NCI-H526 (cell line): ENCODE measurements around the gene TACC2.
A peak's percentile ranks its signal among the peaks of the same experiment; 100 is the strongest.

Experiments
- DNase-seq, 2 experiments: peaks; one replicate each; lab custom pipeline; 2025; lab: John Stamatoyannopoulos, UW

Gene TACC2

GRCh38 chr10:122293961-122294380, 305.0 kb downstream of the TACC2 start:
- DNase-seq, result no peak

DNA sequence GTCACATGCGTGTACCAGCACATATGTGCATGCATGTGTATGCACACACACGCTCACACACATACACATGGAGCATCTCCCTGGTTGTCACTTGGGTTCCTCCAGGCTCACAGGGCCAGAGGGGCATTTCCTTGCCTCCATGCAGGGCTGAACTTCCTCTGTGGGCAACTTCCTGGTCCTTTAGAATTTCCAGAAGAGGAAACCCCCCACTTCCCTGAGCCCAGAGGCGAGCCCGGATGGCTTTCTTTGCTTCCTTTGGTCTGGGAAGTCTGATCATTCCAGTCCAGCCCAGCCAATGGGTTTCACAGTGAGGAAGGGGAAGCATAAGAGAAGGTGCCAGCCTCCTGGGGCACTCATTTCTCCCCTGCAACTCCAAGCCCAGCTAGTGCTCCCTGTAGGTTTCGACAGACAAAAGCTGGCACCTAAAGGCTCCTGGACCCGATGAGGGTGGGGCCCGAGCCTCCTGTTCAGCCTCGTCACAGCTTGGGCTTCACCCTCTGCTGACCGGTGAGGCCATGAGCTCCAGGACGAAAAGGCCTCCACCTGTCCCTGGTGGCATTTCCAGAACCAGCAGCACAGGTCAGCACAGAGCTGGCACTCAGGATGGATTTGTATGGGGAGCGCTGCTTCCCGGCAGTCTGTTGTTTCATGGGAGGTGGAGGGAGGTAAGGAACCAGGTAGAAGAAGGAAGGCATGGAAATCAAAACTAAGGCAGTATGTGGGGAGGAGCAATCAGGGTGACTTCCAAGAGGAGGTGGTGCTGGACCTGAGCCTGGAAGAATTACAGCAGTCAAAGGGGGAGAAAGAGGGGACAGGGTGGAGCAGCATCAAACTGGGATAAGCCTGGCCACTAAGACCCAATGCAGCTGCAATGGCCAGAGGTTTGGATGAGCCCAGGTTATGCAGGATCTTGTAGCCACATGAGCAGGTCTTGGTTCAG, 305.8 kb downstream of the TACC2 start:
- no peak for DNase-seq

DNA sequence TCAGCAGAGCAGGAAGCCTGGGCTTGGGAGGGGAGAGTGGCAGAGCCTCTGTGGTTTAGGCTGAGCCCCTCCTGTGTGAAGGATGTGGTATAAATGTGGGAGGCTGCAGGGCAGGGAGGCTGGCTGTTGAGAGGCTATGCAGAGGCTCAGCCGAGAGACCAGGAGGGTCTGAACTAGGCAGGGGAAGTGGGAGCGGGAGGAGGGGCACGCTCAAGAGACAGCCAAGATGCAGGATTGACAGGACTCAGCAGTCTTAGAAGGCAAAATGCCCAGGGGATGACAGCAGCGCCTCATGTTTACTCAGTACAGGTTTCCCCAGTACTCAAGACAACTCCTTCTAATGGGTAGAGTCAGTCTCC, 306.5 kb downstream of the TACC2 start:
- no peak for DNase-seq

DNA sequence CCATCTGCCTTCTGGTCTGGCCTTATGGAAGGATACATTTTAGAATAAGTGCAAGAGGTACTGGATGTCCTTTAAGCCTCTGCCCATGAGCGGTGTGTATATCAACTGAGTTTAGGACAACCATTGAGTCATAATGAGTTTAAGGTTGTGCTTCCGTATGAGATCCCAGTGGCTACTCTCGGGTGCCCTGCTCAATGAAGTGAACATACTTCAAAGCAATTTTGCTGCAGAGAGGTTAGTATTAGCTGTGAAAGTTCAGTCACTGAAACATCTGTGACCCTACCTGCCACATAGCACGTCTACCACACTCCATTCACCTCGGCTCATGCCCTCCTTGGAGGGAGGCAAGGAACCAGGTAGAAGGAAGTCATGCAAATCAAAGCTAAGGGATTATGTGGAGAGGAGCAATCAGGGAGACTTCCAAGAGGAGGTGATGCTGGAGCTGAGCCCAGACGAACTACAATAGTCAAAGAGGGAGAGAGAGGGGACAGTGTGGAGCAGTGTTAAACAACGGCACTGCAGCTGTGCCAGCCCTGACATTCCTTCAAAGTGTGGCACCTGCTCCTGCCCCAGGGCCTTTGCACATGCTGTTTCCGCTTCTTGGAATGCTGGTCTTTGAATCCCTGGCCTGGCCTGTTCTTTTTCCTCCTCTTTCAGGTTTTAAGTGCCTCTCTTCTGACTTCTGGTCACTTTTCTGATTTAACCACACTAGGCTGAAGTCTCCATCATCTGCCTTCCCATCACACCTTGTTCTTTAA, 307.6 kb downstream of the TACC2 start:
- DNase-seq, result no peak

DNA sequence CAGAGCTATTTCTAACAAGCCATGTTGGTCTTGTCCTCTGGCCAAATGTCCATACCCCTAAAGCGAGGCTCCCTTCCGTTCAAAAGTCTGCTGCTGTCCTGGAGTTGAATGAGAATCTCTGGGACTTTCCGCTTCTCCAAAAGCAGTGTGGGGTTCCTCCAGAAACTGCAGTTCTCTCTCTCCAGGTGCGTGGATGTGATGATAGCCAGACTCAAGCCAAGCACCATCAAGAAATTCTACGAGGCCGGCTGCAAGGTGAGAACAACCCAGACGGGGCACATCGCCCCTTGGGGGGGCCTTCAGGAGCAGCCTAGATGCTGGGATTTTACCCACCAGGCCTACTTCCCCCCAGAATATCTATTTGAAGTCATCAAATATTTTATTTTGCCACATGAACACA, 308.6 kb downstream of the TACC2 start:
- DNase-seq, result no peak

DNA sequence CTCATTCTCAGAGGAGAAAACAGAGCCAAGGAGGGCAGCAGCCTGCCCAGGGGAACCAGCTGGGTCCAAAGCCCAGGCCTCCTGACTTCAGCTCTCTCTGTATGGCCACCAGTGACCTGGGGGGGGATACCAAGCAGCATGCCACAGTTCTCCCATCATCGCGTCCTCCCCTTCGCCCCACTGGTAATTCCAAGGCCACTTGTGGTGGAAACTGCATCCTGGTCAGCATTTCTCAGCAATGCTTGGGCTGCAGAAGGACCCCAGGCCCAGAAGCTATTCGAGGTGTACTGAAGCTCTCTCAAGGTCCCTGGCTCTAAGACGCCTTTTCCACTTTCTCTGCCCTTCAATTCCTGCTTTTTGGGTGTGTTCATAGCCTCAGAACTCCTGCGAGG, 309.2 kb downstream of the TACC2 start:
- no peak for DNase-seq

GRCh38 chr10:122298598-122299301, 309.8 kb downstream of the TACC2 start:
- peak; percentile 21 to 76 for DNase-seq

DNA sequence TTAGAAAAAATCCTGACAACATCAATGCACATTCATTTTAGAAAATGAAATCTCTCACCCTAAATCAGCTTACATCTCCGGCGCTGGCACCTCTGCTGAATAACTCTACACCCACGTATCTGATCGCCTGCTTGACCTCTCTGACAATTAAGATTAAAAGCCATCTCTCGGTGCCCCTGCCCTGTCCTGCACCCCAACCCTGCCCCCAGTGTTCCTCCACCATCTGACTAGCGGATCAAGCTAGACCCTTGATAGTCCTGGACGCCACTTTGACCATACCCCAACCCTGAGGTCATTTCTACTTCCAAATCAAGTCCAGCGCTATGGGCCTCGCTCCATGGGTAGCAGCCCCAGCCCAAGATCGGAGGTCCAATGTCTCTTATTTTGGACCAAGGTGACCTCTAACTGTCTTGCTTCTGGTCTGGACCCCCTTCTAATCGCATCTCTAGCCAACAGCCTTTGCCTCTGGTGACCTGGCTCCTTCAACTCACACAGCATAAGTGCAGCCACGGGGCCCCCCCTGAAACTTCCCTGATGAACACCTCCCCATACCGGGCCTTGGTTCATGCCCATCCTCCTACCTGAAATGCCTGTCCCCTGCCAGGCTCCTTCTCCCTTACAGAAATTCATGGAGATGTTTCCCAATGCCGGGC, 310.6 kb downstream of the TACC2 start:
- no peak for DNase-seq

DNA sequence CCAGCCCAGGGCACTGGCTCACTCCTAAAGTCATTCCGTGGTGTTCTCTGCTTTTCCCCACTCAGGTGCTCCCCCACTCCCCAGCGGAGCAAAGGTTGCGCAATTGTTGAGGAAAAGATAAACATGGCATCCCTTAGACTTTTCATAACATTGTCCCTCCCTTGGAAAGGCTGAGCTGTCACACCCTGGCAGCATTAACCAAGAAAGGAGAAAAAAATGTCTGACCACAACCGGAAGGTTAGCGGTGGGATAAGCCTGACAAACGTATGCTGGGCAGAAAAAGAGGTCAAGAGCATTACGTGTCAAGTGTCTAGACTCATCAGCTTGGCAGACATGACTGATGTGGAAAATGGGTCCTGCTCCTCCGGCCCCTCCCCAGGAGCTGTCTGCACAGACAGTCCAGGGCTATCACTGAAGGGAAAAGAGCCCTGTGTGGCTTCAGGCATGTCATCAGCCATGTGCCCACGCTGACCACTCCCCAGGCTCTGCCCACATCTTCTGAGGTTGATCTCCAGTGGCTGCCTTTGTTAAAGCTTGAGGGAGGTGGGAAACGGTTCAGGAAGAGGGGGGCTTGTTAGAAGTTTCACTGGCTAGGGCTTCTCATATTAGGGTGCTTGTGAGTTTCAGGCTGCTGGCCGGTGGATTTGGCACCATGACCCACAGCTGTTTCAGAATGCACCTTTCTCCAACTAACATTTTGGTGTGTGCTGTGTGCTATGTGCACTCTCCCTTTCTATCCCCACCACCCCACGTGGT, 312.3 kb downstream of the TACC2 start:
- DNase-seq, result no peak

DNA sequence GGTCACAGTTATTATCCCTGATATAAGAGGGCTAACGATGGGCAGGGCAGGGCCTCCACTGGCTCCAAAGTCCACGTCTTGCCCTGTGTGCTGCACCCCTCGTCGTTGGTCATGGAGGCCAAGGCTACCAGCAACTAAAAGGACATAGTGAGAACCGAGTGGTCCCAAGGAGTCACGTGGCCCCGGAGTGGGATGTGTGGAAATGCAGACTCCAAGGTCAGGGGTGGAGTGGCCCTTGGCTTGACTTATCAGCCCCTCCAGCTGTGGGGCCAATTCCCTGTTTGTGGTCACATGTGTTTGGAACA, 312.8 kb downstream of the TACC2 start:
- no peak for DNase-seq

DNA sequence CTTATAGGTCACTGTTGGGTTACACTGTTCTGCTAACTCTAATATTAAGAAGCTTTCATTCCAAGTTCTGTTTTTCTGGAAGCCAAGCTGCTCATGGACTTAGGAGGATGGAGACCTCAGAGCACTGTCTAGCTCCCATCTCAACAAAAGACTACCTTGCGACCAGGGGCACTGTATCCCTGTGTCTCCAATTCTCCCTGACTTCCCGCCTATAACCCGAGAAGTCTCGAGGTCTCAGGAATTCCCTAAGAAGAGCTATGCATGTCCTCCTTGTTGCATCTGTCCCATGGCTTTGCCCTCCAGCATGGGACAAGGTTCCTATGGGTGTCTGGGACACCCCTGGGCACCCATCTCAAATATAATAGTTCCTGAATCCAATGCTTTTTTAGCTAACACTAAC, 313.4 kb downstream of the TACC2 start:
- no peak for DNase-seq

DNA sequence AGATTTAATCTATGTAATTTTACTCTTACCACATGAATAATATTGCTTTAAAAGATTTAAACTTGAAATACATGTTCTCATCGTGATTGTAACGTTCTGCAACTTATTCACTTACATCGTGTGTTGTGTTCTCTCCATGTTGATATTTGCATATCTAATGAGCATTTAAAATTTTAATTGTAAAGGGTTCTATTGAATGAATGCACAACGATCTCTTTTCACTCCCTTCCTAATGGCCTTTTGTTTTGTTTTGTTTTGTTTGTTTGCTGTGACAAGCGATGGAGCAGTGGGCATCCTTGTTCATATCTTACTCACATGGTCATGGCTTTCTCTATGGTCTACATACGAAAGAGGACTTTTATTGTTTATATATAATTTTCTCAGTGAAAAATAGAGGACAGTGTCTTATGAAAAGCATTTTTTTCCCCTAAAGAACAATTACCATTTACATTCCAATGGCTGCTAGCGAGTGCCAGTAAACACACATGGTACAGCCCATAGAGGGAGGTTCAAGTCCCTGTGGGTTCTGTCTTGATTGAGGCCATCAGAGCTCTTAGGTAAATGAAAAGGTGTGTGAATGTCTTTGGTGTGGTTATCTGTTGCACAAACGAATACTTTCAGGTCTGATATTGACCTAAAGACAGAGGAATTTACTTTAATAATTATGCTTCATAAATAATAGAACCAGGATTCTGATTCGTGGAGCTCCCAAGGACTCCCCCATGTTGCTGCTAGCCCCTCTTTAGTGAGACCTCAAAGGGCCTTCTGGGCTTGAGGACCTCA, 314.5 kb downstream of the TACC2 start:
- DNase-seq, result no peak
